H1 (cell line): ENCODE measurements around the gene DDX59. TPM values are rescaled to one million over a fixed set of nuclear protein-coding genes. Genes with fewer than 3 reads are reported as not detected.

Source experiments
- CBX5 ChIP-seq: fragments of 300-800, 300-1000 bp; sonication (generic); IDR thresholded peaks from 2 replicates; pipeline ENCODE4 v1.7.1; 2016; ENCODE audit warnings: antibody characterized with exemption, low read length, low read depth
- CHD2 ChIP-seq: IDR thresholded peaks from 2 replicates; pipeline ENCODE4 v1.6.1; 2012; ENCODE audit warnings: low read length, improper control_type of control experiment
- CHD7 ChIP-seq: fragments of 300-600 bp; sonication (generic); IDR thresholded peaks from 2 replicates; pipeline ENCODE4 v1.7.1; 2012; ENCODE audit warnings: low read length, moderate library complexity, mild to moderate bottlenecking, inconsistent platforms; ENCODE audit not compliant: insufficient replicate concordance
- GABPA ChIP-seq: IDR thresholded peaks from 2 replicates; pipeline ENCODE4 v1.6.1; 2011; ENCODE audit warnings: mild to moderate bottlenecking, low read length, moderate library complexity, borderline replicate concordance; ENCODE audit not compliant: insufficient read depth
- HDAC6 ChIP-seq: IDR thresholded peaks from one replicate; pipeline ENCODE4 v1.7.1; 2012; ENCODE audit warnings: low read depth, mild to moderate bottlenecking, inconsistent platforms, low read length, moderate library complexity
- JUN ChIP-seq: IDR thresholded peaks from 2 replicates; pipeline ENCODE4 v1.6.1; 2011; ENCODE audit warnings: low read depth, mild to moderate bottlenecking, improper control_type of control experiment, low read length
- JUND ChIP-seq: IDR thresholded peaks from 2 replicates; pipeline ENCODE4 v1.6.1; 2011; ENCODE audit warnings: mild to moderate bottlenecking, improper control_type of control experiment, low read length
- MAFK ChIP-seq: IDR thresholded peaks from 2 replicates; pipeline ENCODE4 v1.6.1; 2012; ENCODE audit warnings: low read depth, mild to moderate bottlenecking, improper control_type of control experiment, low read length
- POLR2AphosphoS5 ChIP-seq: IDR thresholded peaks from 2 replicates; pipeline ENCODE4 v1.6.1; 2011; ENCODE audit warnings: low read depth, low read length
- RBBP5 ChIP-seq: IDR thresholded peaks from 2 replicates; pipeline ENCODE4 v1.7.1; 2012; ENCODE audit warnings: low read depth, mild to moderate bottlenecking, inconsistent platforms, low read length, moderate library complexity, borderline replicate concordance
- SIRT6 ChIP-seq: IDR thresholded peaks from one replicate; pipeline ENCODE4 v1.7.1; 2012; ENCODE audit warnings: low read length, inconsistent platforms
- TAF1 ChIP-seq: IDR thresholded peaks from 2 replicates; pipeline ENCODE4 v1.6.1; 2011; ENCODE audit warnings: mild to moderate bottlenecking, low read depth, low read length
- TEAD4 ChIP-seq: IDR thresholded peaks from 2 replicates; pipeline ENCODE4 v1.6.1; 2012; ENCODE audit warnings: low read depth, low read length, inconsistent platforms, mixed read lengths
- polyA plus RNA-seq, 7 experiments: library from polyadenylated mRNA; depleted of rRNA in 3 of 7; stranded (reverse) in 5 of 7; unstranded in 2 of 7; fragments of >200 nt in 5 of 7; fragments of 200-250 nt in 2 of 7; gene quantifications; 1 replicate in 5 of 7; 2 replicates in 1 of 7; 4 replicates in 1 of 7; pipeline versions ENCODE4 v1.2.1 to v1.2.3, GENCODE V29; 2011 to 2013; ENCODE audit warnings: missing spikeins in 2 of 7, mixed read lengths in 2 of 7
- total RNA-seq: library from RNA; stranded (reverse); fragmentation: NEBNext Ultra II Directional; extraction: Animal tissue kit (Norgen Biotek cat#: 25700); gene quantifications from 2 replicates; pipeline ENCODE4 v1.2.1, GENCODE V29; 2021

The DDX59 gene
- total and polyA plus RNA-seq, 2 of the 8 experiments (the other 6 are each of a cell fraction or from before 2014, with no cell fraction given), result 8.3 to 19.4 TPM

GRCh38 chr1:200707116-200707515 lies 37.4 kb upstream of the DDX59 start (continued):
- TF ChIP-seq CHD7 (no peak), POLR2AphosphoS5 (no peak), JUND (no peak), TAF1 (no peak), RBBP5 (no peak), TEAD4 (no peak), CBX5 (no peak), GABPA (no peak), JUN (no peak), CHD2 (no peak), MAFK (no peak), HDAC6 (no peak), SIRT6 (no peak)
